Thyroid gland (tissue), 4 donors: Measurements from ENCODE around the gene PIGZ.

Experiments used
- CTCF ChIP-seq, 6 experiments: fragments of 200-600 bp in 3 of 6; fragments of 450-650 bp in 3 of 6; sonication (generic) in 3 of 6; IDR thresholded peaks; one replicate each; pipeline ENCODE4 v1.5.1; 2016 to 2019; ENCODE audit warnings: antibody characterized with exemption in 6 of 6, mild to moderate bottlenecking in 2 of 6, inconsistent platforms in 1 of 6, moderate library complexity in 1 of 6
- POLR2A ChIP-seq, 2 donors: fragments of 450-650 bp; IDR thresholded peaks; one replicate each; pipeline ENCODE4 v1.6.1; 2017; ENCODE audit warnings: antibody characterized with exemption in 2 of 2, mild to moderate bottlenecking in 2 of 2, moderate library complexity in 1 of 2

DNA sequence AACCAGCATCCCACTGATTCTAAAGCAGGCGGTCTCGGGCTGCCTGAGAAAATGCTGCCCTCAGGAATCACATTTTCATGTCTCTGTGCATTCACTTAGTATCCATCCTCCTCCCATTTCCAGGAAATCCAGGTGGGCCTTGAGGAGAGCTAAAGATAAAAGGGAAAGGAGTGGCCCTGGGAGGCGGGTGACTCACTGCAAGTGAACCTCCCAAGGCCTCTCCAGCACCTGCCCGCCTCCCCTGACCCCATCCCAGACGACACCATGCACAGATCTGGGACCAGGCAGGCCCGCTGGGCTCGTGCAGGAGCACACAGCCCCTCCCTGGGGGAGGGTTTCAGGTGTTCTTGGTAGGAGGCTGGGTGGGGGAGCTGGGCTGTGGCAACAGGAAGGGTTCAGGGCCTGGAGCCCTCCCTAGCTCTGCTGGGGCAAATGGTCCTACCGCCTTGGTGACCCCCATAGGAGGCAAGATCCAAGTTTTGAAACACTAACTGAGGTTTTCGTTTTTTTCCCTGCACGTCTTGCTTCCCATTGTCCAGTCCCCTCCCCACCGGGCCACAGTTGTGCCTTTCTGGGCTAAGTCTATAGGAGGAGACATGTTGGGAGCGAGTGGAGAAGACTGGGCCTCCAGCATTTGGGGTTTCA, 38.8 kb upstream of the PIGZ start:
- TF ChIP-seq CTCF (IDR thresholded peaks at IDR 0.05), result no peak
- no peak for TF ChIP-seq POLR2A (IDR thresholded peaks at IDR 0.05)
